Sigmoid colon (tissue), 4 donors: ENCODE measurements around the gene ACOX3.

ENCODE experiments used
- EP300 ChIP-seq, 4 donors: sonication (generic); formaldehyde crosslinking; IDR thresholded peaks; one replicate each; pipeline ENCODE4 v1.6.1; 2017; ENCODE audit warnings: antibody characterized with exemption in 4 of 4
- POLR2A ChIP-seq, 2 donors: fragments of 450-650 bp; IDR thresholded peaks; one replicate each; pipeline ENCODE4 v1.6.1; 2016; ENCODE audit warnings: antibody characterized with exemption in 2 of 2, mild to moderate bottlenecking in 2 of 2, moderate library complexity in 2 of 2
- POLR2AphosphoS5 ChIP-seq, 4 donors: sonication (generic); formaldehyde crosslinking; IDR thresholded peaks; one replicate each; pipeline ENCODE4 v1.6.1; 2017; ENCODE audit warnings: antibody characterized with exemption in 4 of 4
- TF ChIP-seq, protein P1 (sequence below), 4 experiments: fragments of 450-650 bp in 3 of 4; fragments of 200-600 bp in 1 of 4; IDR thresholded peaks; one replicate each; pipeline ENCODE4 v1.5.1; 2016 to 2019; ENCODE audit warnings: antibody characterized with exemption in 4 of 4, mild to moderate bottlenecking in 3 of 4, moderate library complexity in 2 of 4

DNA sequence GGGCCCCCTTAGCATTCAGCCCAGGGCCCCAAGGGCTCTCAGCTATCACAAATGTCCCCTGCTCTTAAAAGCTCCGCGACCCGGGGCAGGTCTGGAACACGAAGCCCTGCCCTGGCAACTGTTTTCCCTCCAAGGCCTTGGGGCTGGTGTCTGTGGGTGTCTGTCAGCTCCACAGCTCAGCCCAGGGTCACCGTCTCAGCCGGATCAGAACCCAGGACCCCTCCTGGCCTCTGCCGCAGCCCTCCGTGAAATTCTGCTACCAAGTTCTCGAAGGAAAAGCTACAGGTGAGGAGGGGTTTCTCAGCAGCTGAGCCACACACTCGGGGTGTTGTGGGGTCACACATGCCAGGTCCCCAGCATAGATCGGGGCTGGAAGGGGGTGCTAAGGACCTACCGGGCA is 61.2 kb downstream of the ACOX3 start:
- TF ChIP-seq, protein P1, sequence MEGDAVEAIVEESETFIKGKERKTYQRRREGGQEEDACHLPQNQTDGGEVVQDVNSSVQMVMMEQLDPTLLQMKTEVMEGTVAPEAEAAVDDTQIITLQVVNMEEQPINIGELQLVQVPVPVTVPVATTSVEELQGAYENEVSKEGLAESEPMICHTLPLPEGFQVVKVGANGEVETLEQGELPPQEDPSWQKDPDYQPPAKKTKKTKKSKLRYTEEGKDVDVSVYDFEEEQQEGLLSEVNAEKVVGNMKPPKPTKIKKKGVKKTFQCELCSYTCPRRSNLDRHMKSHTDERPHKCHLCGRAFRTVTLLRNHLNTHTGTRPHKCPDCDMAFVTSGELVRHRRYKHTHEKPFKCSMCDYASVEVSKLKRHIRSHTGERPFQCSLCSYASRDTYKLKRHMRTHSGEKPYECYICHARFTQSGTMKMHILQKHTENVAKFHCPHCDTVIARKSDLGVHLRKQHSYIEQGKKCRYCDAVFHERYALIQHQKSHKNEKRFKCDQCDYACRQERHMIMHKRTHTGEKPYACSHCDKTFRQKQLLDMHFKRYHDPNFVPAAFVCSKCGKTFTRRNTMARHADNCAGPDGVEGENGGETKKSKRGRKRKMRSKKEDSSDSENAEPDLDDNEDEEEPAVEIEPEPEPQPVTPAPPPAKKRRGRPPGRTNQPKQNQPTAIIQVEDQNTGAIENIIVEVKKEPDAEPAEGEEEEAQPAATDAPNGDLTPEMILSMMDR (IDR thresholded peaks at IDR 0.05): no peak
- no peak for TF ChIP-seq POLR2AphosphoS5 (IDR thresholded peaks at IDR 0.05)
- TF ChIP-seq POLR2A (IDR thresholded peaks at IDR 0.05): no peak
- no peak for TF ChIP-seq EP300 (IDR thresholded peaks at IDR 0.05)
